KOPT-K1 (cell line): ENCODE results near the gene ACAT2.
"Not testable (repeated sequence)": the region's sequence is repeated elsewhere in the genome, so short reads cannot be mapped to it uniquely, and the experiment has no call there.

ENCODE experiments used
- H3K27ac ChIP-seq: fragments of 200-600 bp; sonication (generic); 2 replicates; pipeline ENCODE4 v1.5.1; 2016; ENCODE audit warnings: antibody characterized with exemption, mild to moderate bottlenecking, low read depth, low read length; ENCODE audit not compliant: poor library complexity, severe bottlenecking
- H3K36me3 ChIP-seq: fragments of 200-600 bp; sonication (generic); 2 replicates; pipeline ENCODE4 v1.5.1; 2017; ENCODE audit warnings: antibody characterized with exemption, mild to moderate bottlenecking, low read length, moderate library complexity; ENCODE audit not compliant: insufficient read depth
- H3K9me3 ChIP-seq: fragments of 200-600 bp; sonication (generic); 2 replicates; pipeline ENCODE4 v1.5.1; 2017; ENCODE audit warnings: antibody characterized with exemption, low read length, mild to moderate bottlenecking; ENCODE audit not compliant: insufficient read depth, poor library complexity, severe bottlenecking

ACAT2 gene

GRCh38 chr6:159778131-159778530, 16.3 kb downstream of the ACAT2 start:
- peaks cover 100% of the 10 kb centered on the region for H3K36me3 ChIP-seq
- H3K9me3 ChIP-seq: no peaks in the 10 kb centered on the region
- H3K27ac ChIP-seq: no peak overlapping the region

- Histone ChIP-seq H3K36me3 (peaks cover 100% of the 10 kb centered on the region), H3K9me3 (no peaks in the 10 kb centered on the region), H3K27ac (no peak overlapping the region)
These were observed 16.8 kb downstream of the ACAT2 start for GRCh38 chr6:159778542-159779103.

- Histone ChIP-seq H3K36me3 (peaks cover 70% of the 10 kb centered on the region), H3K9me3 (no peaks in the 10 kb centered on the region), H3K27ac (peak overlapping the region; percentile 92)
These were observed 26.4 kb downstream of the ACAT2 start for GRCh38 chr6:159788276-159788675.

- Histone ChIP-seq H3K9me3 (no peaks in the 10 kb centered on the region), H3K36me3 (peaks cover 70% of the 10 kb centered on the region), H3K27ac (peak overlapping the region; percentile 92)
These were observed 27.0 kb downstream of the ACAT2 start for GRCh38 chr6:159788753-159789376.

- Histone ChIP-seq H3K36me3 (peaks cover 70% of the 10 kb centered on the region), H3K9me3 (no peaks in the 10 kb centered on the region), H3K27ac (peak within 1 kb of the TSS; percentile 92)
These were observed 27.7 kb downstream of the ACAT2 start, which contains the start of gene TCP1 for GRCh38 chr6:159789377-159790148. Gene TCP1 (minus strand): TSS chr6:159789602. CDS start chr6:159789468, 134 bp downstream.

GRCh38 chr6:159790149-159790955, 28.5 kb downstream of the ACAT2 start, which contains the start of gene MRPL18:
Gene MRPL18 (plus strand): TSS chr6:159790467. CDS start chr6:159790588, 121 bp downstream.
- no peaks in the 10 kb centered on the region for H3K9me3 ChIP-seq
- peaks cover 69% of the 10 kb centered on the region for H3K36me3 ChIP-seq
- peak within 1 kb of the TSS; percentile 92 for H3K27ac ChIP-seq

- H3K27ac ChIP-seq: peak overlapping the region; percentile 92
- H3K9me3 ChIP-seq: no peaks in the 10 kb centered on the region
- peaks cover 69% of the 10 kb centered on the region for H3K36me3 ChIP-seq
These were observed 29.2 kb downstream of the ACAT2 start for GRCh38 chr6:159790956-159791598.

- H3K27ac ChIP-seq, H3K9me3 ChIP-seq: not testable (repeated sequence)
- peaks cover 84% of the 10 kb centered on the region for H3K36me3 ChIP-seq
These were observed 33.1 kb downstream of the ACAT2 start for GRCh38 chr6:159794976-159795375.

GRCh38 chr6:159797554-159797953, 35.7 kb downstream of the ACAT2 start:
- H3K9me3 ChIP-seq: no peaks in the 10 kb centered on the region
- peaks cover 82% of the 10 kb centered on the region for H3K36me3 ChIP-seq
- H3K27ac ChIP-seq: no peak overlapping the region

GRCh38 chr6:159800141-159800865, 38.5 kb downstream of the ACAT2 start, which contains the start of gene PNLDC1:
Gene PNLDC1 (plus strand): TSS chr6:159800276. CDS start chr6:159800308, 32 bp downstream.
- peaks cover 55% of the 10 kb centered on the region for H3K36me3 ChIP-seq
- no peak within 1 kb of the TSS for H3K27ac ChIP-seq
- H3K9me3 ChIP-seq: no peaks in the 10 kb centered on the region

- H3K9me3 ChIP-seq: no peaks in the 10 kb centered on the region
- no peak overlapping the region for H3K27ac ChIP-seq
- peaks cover 38% of the 10 kb centered on the region for H3K36me3 ChIP-seq
These were observed 40.1 kb downstream of the ACAT2 start for GRCh38 chr6:159801935-159802334.

- Histone ChIP-seq H3K36me3 (peaks cover 13% of the 10 kb centered on the region), H3K9me3 (no peaks in the 10 kb centered on the region), H3K27ac (no peak overlapping the region)
These were observed 42.7 kb downstream of the ACAT2 start for GRCh38 chr6:159804504-159804903.

- 0 out of 2 replicates have a peak, but pooled peaks cover 3% of the 10 kb centered on the region for H3K36me3 ChIP-seq
- H3K27ac ChIP-seq: no peak overlapping the region
These were observed 43.7 kb downstream of the ACAT2 start for GRCh38 chr6:159805440-159806020.

More at GRCh38 chr6:159805440-159806020, 43.7 kb downstream of the ACAT2 start:
- H3K9me3 ChIP-seq: no peaks in the 10 kb centered on the region
